Suppressor macrophage treated with lipopolysaccharide for 1 hour (primary cell): Measurements from ENCODE around the gene BTBD9.
A peak's percentile ranks its signal among the peaks of the same experiment; 100 is the strongest.
"Not testable (repeated sequence)": the region's sequence is repeated elsewhere in the genome, so short reads cannot be mapped to it uniquely, and the experiment has no call there.

Source experiments
- DNase-seq, 3 donors: peaks; one replicate each; pipeline ENCODE4 v3.0.0-alpha.2; 2020 to 2022

The BTBD9 gene

GRCh38 chr6:38134704-38135088, 505.0 kb downstream of the BTBD9 start:
- no peak for DNase-seq

DNA sequence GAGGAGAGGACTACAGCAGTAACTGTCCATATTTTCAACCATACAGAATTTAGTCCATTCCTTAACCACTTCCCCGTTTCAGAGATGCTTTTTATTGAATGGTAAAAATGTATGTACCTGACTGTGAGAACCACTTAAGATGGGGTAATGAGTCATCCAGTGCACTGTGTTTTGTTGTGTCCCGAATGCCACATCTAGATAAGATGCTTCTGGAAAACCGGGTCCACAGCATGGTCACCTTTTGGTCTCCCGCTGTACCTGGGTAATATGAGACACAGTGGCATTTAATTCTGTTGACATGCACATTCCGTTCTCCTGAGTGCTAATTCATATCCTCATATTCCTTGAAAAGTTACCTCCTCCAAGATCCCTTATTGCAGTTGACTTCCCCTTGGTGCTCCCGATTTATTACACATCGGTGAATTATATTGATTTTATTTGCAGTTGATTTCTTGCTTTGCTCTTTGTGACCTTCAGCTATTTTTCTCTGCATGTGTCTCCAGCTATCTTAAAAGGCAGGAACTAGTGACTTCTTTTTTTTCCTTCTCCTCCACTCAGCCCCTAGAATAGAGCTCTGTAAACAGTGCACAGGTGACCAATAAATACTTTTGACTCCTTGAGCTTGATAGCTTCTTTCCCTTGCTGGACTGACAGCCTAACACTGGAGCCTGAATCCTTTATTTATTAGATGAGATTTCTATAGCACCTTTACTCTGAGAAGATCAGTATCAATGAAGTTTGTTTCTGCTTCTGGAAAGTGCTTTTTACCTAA, 505.6 kb downstream of the BTBD9 start:
- no peak for DNase-seq

DNA sequence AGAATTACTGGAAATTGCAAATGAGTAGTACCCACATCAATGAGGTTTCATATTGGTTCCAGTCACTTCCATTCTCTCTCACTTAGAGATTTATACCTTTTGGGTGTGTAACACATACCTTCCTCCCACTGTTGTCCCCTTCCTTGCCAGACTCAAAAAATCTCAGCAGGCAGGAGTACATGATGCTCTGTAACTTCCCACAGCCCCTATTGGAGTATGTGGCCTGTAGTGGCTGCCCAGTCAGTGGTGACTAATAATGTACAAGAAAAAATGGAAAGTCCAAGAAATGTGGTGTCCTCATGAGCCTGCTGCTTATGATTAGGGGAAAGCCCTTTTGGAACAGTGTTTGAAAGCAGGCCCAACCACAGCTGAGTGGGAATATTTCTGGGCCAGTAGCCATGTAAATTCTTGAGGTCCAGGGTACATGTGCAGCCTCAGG, 508.2 kb downstream of the BTBD9 start:
- peak; percentile 82 to 96 (median 89) for DNase-seq

DNA sequence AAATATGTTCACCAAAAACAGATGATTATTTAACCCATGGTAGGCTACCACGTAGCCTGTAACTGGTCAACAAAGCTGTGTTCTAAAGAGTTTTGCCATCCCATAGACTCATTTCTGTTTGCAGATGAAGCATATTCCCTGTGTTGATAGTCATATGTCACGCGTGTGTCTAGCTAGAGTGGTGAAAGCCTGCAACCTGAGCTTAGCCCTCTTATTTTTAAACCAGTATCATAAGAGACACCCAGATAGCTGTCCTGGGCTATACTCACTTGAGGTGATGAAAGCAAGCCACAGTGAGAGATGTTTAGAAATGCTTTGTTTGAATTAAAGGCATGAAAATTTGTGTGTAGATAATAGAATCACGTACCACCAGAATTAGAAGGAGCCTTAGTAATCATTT, 512.4 kb downstream of the BTBD9 start:
- no peak for DNase-seq

GRCh38 chr6:38124224-38124926, 515.4 kb downstream of the BTBD9 start:
- DNase-seq = not testable (repeated sequence)

GRCh38 chr6:38119516-38119915, 520.2 kb downstream of the BTBD9 start:
- DNase-seq = no peak

GRCh38 chr6:38118791-38119365, 520.9 kb downstream of the BTBD9 start:
- DNase-seq = no peak
